GM23338 (cell line): Measurements from ENCODE around the gene LPP.

ENCODE experiments used
- EZH2 ChIP-seq: fragments of 200-600 bp; sonication (generic); IDR thresholded peaks from one replicate; pipeline ENCODE4 v1.8.0; 2017; ENCODE audit warnings: antibody characterized with exemption, mild to moderate bottlenecking, low read depth; ENCODE audit not compliant: unreplicated experiment
- EZH2phosphoT487 ChIP-seq: fragments of 200-600 bp; sonication (generic); IDR thresholded peaks from one replicate; pipeline ENCODE4 v1.8.1; 2018; ENCODE audit warnings: antibody characterized with exemption; ENCODE audit not compliant: unreplicated experiment
- POLR2AphosphoS5 ChIP-seq: IDR thresholded peaks from 2 replicates; pipeline ENCODE4 v1.6.1; 2016; ENCODE audit warnings: antibody characterized with exemption, low read depth
- STAT1 ChIP-seq: IDR thresholded peaks from one replicate; pipeline ENCODE4 v1.6.1; 2016; ENCODE audit warnings: antibody characterized with exemption; ENCODE audit not compliant: unreplicated experiment
- ZNF331 ChIP-seq: fragments of 250-450 bp; sonication (Bioruptor Pico); IDR thresholded peaks from 2 replicates; pipeline ENCODE4 v1.5.0; 2020; ENCODE audit warnings: low read depth, mild to moderate bottlenecking, moderate library complexity
- TF ChIP-seq, protein P1 (sequence below), 2 experiments: fragments of 200-600 bp in 1 of 2; sonication (generic) in 1 of 2; conservative IDR thresholded peaks; 2 replicates each; pipeline versions ENCODE4 v1.5.1 to v1.6.1; 2016 to 2017; ENCODE audit warnings: antibody characterized with exemption in 2 of 2, low read depth in 2 of 2, mild to moderate bottlenecking in 2 of 2, moderate library complexity in 1 of 2
- TF ChIP-seq, protein P2 (sequence below): IDR thresholded peaks from one replicate; pipeline ENCODE4 v1.6.1; 2018; ENCODE audit warnings: antibody characterized with exemption; ENCODE audit not compliant: unreplicated experiment
- TF ChIP-seq, protein P3 (sequence below): fragments of 250-450 bp; sonication (Bioruptor Pico); IDR thresholded peaks from 2 replicates; pipeline ENCODE4 v1.5.0; 2020; ENCODE audit warnings: mild to moderate bottlenecking, moderate library complexity

DNA sequence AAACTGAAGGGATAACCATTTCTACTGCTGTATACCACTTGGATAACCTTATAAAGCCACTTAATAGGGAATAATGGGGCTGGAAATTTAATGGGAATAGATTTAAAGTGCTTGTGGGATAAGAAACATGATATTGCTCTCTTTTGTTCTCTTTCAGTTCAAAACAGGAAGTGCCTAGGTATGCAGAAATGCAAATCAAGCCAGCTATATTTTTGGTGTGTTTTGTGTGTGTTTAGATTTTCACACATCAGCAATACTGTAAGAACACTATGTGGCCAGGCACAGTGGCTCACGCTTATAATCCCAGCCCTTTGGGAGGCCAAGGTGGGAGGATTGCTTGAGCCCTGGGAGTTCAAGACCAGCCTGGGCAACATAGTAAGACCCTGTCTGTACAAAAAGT is 575.5 kb downstream of the LPP start:
- TF ChIP-seq, protein P1, sequence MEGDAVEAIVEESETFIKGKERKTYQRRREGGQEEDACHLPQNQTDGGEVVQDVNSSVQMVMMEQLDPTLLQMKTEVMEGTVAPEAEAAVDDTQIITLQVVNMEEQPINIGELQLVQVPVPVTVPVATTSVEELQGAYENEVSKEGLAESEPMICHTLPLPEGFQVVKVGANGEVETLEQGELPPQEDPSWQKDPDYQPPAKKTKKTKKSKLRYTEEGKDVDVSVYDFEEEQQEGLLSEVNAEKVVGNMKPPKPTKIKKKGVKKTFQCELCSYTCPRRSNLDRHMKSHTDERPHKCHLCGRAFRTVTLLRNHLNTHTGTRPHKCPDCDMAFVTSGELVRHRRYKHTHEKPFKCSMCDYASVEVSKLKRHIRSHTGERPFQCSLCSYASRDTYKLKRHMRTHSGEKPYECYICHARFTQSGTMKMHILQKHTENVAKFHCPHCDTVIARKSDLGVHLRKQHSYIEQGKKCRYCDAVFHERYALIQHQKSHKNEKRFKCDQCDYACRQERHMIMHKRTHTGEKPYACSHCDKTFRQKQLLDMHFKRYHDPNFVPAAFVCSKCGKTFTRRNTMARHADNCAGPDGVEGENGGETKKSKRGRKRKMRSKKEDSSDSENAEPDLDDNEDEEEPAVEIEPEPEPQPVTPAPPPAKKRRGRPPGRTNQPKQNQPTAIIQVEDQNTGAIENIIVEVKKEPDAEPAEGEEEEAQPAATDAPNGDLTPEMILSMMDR (conservative IDR thresholded peaks at IDR 0.05; ENCODE audit: low read depth in 2 of 2) = no peak
- TF ChIP-seq STAT1 (no peak), POLR2AphosphoS5 (no peak), EZH2 (no peak), EZH2phosphoT487 (no peak), ZNF331 (CRISPR knock-in tag) (no peak)
- TF ChIP-seq, protein P2, sequence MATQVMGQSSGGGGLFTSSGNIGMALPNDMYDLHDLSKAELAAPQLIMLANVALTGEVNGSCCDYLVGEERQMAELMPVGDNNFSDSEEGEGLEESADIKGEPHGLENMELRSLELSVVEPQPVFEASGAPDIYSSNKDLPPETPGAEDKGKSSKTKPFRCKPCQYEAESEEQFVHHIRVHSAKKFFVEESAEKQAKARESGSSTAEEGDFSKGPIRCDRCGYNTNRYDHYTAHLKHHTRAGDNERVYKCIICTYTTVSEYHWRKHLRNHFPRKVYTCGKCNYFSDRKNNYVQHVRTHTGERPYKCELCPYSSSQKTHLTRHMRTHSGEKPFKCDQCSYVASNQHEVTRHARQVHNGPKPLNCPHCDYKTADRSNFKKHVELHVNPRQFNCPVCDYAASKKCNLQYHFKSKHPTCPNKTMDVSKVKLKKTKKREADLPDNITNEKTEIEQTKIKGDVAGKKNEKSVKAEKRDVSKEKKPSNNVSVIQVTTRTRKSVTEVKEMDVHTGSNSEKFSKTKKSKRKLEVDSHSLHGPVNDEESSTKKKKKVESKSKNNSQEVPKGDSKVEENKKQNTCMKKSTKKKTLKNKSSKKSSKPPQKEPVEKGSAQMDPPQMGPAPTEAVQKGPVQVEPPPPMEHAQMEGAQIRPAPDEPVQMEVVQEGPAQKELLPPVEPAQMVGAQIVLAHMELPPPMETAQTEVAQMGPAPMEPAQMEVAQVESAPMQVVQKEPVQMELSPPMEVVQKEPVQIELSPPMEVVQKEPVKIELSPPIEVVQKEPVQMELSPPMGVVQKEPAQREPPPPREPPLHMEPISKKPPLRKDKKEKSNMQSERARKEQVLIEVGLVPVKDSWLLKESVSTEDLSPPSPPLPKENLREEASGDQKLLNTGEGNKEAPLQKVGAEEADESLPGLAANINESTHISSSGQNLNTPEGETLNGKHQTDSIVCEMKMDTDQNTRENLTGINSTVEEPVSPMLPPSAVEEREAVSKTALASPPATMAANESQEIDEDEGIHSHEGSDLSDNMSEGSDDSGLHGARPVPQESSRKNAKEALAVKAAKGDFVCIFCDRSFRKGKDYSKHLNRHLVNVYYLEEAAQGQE = no peak
- TF ChIP-seq, protein P3, sequence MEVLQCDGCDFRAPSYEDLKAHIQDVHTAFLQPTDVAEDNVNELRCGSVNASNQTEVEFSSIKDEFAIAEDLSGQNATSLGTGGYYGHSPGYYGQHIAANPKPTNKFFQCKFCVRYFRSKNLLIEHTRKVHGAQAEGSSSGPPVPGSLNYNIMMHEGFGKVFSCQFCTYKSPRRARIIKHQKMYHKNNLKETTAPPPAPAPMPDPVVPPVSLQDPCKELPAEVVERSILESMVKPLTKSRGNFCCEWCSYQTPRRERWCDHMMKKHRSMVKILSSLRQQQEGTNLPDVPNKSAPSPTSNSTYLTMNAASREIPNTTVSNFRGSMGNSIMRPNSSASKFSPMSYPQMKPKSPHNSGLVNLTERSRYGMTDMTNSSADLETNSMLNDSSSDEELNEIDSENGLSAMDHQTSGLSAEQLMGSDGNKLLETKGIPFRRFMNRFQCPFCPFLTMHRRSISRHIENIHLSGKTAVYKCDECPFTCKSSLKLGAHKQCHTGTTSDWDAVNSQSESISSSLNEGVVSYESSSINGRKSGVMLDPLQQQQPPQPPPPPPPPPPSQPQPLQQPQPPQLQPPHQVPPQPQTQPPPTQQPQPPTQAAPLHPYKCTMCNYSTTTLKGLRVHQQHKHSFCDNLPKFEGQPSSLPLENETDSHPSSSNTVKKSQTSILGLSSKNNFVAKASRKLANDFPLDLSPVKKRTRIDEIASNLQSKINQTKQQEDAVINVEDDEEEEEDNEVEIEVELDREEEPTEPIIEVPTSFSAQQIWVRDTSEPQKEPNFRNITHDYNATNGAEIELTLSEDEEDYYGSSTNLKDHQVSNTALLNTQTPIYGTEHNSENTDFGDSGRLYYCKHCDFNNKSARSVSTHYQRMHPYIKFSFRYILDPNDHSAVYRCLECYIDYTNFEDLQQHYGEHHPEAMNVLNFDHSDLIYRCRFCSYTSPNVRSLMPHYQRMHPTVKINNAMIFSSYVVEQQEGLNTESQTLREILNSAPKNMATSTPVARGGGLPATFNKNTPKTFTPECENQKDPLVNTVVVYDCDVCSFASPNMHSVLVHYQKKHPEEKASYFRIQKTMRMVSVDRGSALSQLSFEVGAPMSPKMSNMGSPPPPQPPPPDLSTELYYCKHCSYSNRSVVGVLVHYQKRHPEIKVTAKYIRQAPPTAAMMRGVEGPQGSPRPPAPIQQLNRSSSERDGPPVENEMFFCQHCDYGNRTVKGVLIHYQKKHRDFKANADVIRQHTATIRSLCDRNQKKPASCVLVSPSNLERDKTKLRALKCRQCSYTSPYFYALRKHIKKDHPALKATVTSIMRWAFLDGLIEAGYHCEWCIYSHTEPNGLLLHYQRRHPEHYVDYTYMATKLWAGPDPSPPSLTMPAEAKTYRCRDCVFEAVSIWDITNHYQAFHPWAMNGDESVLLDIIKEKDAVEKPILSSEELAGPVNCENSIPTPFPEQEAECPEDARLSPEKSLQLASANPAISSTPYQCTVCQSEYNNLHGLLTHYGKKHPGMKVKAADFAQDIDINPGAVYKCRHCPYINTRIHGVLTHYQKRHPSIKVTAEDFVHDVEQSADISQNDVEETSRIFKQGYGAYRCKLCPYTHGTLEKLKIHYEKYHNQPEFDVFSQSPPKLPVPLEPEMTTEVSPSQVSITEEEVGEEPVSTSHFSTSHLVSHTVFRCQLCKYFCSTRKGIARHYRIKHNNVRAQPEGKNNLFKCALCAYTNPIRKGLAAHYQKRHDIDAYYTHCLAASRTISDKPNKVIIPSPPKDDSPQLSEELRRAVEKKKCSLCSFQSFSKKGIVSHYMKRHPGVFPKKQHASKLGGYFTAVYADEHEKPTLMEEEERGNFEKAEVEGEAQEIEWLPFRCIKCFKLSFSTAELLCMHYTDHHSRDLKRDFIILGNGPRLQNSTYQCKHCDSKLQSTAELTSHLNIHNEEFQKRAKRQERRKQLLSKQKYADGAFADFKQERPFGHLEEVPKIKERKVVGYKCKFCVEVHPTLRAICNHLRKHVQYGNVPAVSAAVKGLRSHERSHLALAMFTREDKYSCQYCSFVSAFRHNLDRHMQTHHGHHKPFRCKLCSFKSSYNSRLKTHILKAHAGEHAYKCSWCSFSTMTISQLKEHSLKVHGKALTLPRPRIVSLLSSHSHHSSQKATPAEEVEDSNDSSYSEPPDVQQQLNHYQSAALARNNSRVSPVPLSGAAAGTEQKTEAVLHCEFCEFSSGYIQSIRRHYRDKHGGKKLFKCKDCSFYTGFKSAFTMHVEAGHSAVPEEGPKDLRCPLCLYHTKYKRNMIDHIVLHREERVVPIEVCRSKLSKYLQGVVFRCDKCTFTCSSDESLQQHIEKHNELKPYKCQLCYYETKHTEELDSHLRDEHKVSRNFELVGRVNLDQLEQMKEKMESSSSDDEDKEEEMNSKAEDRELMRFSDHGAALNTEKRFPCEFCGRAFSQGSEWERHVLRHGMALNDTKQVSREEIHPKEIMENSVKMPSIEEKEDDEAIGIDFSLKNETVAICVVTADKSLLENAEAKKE = no peak
